Measurements from ENCODE around the gene MAML2.

DNA sequence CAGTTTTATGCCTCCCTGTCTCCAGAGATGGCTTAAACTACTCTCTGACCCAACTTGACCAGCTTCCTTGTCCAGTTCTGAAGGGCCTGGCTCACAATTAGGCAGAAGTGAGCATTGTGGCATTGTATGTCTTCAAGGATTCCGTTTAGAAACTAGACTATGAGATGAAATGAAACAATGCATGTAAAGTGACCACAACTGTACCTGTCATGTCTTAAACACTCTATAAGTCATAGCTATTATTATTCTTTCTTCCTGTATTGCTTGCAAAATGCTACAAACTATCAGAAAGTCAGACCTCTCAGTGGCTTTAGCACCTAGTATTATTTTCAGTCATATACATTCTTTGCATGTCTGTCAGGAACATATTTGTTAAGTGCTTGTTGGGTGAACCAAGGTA is 291.2 kb downstream of the MAML2 start:
- TF ChIP-seq, protein P1, sequence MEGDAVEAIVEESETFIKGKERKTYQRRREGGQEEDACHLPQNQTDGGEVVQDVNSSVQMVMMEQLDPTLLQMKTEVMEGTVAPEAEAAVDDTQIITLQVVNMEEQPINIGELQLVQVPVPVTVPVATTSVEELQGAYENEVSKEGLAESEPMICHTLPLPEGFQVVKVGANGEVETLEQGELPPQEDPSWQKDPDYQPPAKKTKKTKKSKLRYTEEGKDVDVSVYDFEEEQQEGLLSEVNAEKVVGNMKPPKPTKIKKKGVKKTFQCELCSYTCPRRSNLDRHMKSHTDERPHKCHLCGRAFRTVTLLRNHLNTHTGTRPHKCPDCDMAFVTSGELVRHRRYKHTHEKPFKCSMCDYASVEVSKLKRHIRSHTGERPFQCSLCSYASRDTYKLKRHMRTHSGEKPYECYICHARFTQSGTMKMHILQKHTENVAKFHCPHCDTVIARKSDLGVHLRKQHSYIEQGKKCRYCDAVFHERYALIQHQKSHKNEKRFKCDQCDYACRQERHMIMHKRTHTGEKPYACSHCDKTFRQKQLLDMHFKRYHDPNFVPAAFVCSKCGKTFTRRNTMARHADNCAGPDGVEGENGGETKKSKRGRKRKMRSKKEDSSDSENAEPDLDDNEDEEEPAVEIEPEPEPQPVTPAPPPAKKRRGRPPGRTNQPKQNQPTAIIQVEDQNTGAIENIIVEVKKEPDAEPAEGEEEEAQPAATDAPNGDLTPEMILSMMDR (IDR thresholded peaks at IDR 0.05), result no peak
- TF ChIP-seq EP300 (IDR thresholded peaks at IDR 0.05) (no peak), POLR2AphosphoS5 (IDR thresholded peaks at IDR 0.05) (no peak)

Data from stomach (tissue), 4 donors.